HG03520 (cell line): ENCODE measurements around the gene PILRA.
A peak's percentile ranks its signal among the peaks of the same experiment; 100 is the strongest.
"Not testable (repeated sequence)": the region's sequence is repeated elsewhere in the genome, so short reads cannot be mapped to it uniquely, and the experiment has no call there.

Experiments
- ATAC-seq: cut with Tn5 transposase; IDR thresholded peaks from one replicate; pipeline ENCODE4 v1.9.1; 2021; ENCODE audit warnings: mild to moderate bottlenecking, moderate library complexity; ENCODE audit not compliant: unreplicated experiment

Gene PILRA

DNA sequence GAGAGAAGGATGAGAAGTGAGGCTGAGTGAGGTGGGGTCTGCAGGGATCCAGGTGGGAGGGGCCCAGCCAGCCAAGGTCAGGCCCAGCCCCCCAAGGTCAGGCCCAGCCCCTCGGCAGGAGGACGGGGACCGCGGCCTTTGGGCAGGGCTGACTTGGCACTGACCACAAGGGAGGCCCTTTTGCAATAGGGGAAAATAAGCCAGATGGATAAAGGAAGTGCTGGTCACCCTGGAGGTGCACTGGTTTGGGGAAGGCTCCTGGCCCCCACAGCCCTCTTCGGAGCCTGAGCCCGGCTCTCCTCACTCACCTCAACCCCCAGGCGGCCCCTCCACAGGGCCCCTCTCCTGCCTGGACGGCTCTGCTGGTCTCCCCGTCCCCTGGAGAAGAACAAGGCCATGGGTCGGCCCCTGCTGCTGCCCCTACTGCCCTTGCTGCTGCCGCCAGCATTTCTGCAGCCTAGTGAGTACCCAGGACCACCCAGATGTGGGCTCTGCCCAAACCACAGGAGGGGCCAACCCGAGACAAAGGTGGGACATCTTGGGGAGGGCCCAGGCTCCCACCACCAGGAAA, at the start of gene PILRA:
Gene PILRA, plus strand, starts transcription at position 227 of the 571 bp plus-strand sequence. Its CDS starts 170 bp downstream, at position 397.
- ATAC-seq, result no peak

DNA sequence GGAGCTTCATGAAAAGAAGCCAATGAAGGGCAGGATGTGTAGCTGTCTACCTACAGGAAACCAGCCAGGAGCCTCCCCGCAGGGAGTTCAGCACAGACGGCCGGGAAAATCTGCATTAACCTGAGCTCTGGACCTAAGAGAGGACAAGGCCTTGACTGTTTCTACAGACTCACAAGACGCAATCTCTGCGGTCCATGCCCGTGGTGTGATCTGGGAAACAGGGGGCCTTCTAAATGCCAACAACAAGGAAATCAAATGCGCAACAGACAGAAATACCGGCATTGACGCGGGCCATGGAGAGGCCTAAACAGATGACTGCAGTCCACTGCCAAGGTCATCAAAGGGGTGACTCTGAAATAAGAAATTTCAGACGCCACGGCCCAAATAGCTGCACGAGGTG, 49.1 kb upstream of the PILRA start:
- not testable (repeated sequence) for ATAC-seq

DNA sequence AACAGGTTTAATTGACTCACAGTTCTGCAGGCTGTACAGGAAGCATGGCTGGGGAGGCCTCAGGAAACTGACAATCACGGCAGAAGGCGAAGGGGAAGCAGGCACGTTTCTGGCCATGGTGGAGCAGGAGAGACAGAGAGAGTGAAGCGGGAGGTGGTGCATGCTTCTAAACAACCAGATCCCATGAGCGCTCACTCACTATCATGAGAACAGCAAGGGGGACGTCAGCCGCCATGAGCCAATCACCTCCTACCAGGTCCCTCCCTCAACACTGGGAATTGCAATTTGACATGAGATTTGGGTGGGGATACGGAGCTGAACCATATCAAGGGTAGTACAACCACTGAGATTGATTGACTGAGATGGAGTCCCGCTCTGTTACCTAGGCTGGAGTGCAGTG, 47.6 kb upstream of the PILRA start:
- not testable (repeated sequence) for ATAC-seq

DNA sequence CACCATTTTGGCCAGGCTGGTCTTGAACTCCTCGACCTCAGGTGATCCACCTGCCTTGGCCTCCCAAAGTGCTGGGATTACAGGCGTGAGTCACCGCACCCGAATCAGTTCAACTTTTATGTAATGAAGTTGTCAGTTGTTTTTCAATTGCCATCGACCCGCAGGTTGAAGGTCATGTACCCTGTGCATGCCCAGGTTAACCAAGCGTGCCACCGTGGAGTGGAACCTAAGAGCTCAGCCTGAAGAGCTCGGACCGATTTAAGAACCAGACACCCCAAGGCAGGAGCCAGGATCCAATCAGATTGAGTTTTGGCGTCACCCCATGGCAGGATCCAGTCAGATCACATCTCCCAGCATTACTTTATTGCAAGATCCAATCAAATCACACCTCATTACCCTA, 46.4 kb upstream of the PILRA start:
- not testable (repeated sequence) for ATAC-seq

DNA sequence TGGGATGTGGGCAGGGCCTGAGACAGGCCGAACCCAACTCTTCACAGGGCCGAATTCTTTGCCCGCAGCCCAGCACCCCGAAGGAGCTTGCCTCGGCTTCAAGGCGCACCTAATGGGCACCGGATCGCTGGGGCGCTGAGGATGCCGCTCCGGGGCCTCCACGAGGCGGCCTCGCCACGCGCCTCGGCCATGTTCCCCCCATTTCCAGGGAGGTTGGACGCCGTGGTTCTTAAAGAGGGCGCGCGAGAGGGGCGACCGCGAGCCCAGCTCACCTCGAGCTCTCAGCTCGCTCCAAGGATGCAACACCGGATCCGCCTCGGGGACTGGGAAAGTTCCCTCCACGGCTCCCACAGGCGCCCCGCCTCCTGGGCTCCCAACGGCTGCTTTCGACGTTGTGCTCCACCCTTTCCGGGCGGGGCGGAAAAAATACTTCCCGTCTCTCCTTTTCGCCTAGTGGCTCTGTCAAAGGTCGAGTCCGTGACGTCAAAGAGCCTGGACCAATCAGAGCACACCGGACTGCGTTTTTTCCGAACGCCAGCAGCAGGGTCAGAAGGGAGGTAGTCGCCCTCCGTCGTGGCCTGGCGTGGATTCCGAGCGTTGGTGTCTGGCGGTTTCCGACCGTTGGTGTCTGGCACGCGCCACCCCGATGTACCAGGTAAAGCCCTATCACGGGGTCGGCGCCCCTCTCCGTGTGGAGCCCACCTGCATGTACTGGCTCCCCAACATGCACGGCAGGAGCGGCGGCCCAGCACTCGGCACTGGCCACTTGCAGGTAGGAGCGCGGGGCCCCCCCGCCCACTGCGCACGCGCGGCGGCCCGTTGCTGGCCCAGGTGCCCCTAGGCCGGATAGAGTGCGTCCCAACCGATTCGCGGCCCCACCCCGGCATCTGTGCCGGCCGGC, 37.5 kb upstream of the PILRA start:
- ATAC-seq, result peak; percentile 93

DNA sequence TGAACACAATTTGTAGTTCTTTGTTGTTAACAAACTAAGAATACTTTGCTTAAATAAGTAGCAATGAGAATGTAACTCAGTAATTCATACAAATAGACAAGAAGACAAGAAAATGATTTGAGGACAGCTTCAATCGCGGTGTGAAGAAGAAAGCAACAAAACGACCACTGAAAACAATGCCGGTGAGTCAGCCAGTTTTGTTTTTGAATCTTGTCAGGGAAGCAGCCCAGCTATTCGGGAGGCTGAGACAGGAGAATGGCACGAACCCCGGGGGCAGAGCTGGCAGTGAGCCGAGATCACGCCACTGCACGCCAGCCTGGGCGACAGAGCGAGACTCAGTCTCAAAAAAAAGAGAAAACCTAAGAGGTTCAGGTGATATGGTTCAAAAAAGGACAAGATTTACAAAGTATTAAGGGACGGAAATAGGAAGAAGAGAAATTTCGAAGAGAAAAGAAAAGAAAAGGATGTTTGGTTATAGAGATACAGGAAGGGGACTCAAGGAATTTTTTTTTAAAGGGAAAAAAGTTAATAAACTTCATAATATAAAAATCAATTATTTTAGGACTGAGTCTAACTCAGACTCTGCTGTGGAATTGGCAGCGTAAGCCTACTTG, 35.1 kb upstream of the PILRA start:
- not testable (repeated sequence) for ATAC-seq

DNA sequence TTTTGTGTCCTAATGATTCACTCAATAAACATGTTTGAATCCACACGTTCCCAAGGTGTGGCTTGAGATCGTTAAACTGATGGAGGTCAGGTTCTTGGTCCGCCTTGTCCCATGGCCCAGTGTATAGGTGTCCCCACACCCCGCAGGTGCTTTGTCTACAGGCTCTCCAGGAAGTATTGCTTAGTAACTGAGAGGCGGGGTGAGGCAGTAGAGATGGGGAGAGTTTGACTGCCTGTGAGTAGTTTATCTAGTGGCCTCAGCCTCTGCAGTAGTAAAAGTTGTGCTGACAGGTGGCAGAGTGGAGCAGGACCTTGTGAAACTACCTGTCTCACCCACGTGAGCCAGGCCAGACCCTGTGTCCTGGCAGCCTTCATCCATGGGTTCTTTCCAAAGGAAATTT, 32.0 kb upstream of the PILRA start:
- not testable (repeated sequence) for ATAC-seq

DNA sequence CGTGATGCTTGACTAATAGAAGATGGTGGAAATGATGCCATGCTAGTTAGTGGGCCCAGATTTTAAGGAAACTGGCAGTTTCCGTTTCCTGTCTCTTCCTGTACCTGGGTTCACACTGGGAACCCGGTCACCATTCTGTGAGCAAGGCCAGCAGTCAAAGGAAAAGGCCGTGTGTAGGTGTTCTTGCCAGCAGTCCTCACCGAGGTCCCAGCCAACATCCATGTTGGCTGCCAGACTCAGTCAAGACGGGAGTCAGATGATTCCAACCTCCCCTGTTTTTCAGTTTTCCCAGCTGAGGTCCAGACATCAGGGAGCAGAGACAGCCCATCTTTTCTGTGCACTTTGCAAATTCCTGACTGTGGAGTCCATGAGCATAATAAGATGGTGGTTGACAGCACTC, 30.5 kb upstream of the PILRA start:
- no peak for ATAC-seq

DNA sequence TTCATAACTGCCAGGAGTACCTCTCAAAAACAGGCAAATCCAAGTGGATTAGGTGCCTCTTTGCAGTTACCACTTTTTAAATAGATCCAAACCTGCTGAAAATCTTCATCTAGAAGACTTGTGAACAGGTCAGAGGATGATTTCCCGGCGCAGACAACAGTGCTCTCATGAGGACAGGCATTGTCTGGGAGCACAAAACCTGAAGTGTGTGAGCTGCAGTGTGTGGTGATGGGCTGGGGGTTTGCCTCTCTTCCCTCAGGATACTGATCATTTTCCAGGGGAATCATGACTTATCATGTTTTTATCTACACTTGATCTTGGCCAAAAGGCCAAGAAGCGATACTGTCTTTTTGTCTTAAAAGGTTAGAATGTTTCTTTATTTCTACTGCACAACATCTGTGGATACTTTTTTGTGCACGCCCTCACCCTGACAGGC, 29.1 kb upstream of the PILRA start:
- not testable (repeated sequence) for ATAC-seq

DNA sequence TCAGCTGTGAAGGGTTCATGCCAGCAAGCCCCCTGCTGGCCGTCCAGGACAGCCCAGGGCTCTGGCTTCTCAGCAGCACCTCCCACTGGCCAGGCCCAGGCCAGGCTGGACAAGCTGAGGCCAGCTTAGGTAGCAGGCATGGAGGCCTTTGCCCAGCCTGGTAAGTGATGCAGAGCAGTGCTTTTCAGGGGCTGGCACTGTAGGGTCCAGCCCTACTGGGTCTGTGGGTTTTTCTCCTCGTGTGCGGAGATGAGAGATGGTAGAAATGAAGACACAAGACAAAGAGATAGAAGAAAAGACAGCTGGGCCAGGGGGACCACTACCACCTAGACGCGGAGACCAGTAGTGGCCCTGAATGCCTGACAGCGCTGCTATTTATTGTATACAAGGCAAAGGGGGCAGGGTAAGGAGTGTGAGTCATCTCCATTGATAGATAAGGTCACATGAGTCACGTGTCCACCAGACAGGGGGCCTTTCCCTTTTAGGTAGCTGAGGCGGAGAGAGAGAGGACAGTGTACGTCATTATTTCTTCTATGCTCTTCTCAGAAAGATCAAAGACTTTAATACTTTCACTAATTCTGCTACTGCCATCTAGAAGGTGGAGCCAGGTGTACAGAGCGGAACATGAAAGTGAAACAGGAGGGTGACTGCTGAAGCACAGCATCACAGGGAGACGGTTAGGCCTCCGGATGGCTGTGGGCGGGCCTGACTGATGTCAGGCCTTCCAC, 28.6 kb upstream of the PILRA start:
- ATAC-seq, result peak; percentile 74

DNA sequence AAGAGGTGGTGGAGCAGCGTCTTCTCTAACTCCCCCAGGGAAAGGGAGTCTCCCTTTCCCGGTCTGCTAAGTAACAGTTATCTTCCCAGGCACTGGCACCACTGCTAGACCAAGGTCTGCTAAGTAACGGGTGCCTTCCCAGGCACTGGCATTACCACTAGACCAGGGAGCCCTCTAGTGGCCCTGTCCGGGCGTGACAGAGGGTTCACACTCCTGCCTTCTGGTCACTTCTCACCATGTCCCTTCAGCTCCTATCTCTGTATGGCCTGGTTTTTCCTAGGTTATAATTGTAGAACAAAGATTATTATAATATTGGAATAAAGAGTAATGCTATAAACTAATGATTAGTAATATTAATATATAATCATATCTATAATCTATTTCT, 28.0 kb upstream of the PILRA start:
- ATAC-seq, result peak; percentile 28

DNA sequence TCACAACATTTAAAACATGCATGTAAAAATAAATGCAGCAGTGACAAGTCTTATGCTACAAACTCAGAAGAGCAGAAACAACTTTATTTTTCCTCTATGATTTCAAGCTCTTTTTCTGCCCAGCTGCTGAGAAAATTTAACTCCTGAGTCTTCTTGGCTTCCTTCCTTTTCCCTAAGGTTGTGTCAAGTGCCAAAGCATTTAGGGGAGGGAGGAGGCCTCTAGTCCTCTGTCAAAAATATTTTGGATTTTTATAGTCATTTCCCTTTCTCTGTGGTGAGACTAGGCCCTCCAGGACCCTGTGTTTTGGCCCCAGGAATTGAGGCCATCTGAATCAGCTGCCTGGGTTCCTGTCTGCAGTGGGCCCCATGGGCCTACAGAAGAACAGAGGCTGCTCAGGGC, 26.4 kb upstream of the PILRA start:
- no peak for ATAC-seq

DNA sequence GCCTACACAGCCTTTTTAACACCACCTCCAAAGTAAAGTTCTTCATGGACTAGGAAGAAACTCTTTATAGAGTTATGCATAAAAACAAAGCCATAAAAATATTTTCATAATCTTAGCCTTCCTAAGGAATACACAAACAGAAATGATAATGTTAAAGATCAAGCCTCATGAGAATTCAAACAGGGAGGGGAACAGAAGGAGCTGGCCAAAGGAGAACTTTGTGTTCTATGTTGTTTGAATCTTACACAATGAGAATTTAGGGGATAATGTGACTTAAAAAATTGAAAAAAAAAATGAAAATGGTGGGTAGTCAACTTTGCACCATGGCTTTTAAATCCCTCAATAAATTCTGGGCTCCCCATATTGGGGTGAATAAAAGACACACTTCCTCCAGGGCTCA, 24.5 kb upstream of the PILRA start:
- no peak for ATAC-seq

DNA sequence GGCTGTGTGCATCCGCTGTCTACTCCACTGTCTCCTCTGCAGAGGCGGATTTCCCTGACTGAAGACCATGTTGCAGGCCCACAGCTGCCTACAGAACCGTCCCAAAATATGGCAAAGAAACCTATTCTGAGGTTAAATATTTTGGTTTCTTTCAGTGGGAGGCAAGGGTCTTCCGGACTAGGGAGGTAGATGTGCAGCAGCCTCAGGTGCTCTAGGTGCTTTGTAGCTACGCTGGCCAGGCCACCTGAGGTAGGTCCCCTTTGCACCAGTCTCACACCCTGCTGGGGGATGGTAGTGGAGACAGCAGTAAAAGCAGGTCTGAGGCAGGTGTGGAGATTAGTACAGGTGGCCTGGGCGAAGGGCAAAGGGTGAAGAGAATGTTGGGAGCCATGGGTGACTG, 23.5 kb upstream of the PILRA start:
- ATAC-seq, result no peak

DNA sequence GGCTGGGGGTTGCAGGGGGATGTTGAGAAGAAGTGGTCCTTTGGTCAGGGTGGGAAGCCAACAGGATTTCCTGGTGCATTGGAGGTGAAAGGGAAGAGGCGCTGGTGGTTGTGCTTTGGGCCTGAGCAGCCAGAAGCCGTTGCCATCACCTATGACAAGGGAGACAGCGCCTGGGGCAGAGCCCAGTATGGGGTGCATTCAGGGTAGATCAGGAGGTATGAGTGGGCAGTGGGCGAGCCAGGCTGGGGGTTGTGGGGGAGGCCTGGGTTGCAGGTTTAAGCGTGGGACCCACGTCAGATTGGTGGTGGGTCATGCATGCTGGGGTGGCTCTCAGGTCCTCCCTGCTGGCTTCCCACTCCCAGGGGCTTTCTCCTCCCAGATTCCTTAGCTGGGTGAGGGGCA, 21.6 kb upstream of the PILRA start:
- no peak for ATAC-seq

DNA sequence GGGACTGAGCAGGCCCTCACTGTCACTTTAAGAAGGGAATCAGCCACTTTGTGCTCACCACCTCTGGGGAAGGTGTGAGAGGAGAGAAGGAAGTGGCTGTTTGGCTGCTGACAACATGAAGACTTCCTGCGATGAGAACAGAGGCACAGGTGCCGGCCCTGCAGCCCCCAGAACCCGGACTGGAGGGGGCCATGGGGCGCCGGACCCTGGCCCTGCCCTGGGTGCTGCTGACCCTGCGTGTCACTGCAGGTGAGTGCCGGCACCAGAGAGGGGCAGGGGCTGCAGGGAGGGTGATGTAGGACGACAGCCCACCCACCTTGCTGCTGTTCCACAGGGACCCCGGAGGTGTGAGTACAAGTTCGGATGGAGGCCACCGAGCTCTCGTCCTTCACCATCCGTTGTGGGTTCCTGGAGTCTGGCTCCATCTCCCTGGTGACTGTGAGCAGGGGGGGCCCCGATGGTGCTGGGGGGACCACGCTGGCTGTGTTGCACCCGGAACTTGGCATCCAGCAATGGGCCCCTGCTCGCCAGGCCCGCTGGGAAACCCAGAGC, 21.0 kb upstream of the PILRA start:
- not testable (repeated sequence) for ATAC-seq

DNA sequence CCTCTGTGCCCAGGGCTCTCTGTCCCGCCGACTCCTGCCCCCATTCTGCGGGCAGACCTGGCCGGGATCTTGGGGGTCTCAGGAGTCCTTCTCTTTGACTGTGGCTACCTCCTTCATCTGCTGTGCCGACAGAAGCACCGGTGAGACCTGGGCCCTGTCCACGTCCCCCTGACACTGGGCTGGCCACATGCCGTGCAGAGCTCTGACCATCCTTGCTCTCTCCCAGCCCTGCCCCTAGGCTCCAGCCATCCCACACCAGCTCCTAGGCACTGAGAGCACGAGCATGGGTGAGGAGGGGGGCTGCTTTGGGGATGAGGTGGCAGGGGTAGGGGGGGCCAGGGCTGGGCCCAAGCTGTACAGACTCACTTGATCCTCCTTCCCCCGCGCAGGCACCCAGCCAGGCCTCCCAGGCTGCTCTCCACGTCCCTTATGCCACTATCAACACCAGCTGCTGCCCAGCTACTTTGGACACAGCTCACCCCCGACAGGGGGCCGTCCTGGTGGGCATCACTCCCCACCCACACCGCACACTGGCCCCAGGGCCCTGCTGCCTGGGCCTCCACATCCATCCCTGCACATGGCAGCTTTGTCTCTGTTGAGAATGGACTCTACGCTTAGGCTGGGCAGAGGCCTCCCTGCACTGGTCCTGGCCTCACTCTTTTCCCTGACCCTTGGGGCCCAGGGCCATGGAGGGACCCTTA, 20.2 kb upstream of the PILRA start:
- no peak for ATAC-seq

DNA sequence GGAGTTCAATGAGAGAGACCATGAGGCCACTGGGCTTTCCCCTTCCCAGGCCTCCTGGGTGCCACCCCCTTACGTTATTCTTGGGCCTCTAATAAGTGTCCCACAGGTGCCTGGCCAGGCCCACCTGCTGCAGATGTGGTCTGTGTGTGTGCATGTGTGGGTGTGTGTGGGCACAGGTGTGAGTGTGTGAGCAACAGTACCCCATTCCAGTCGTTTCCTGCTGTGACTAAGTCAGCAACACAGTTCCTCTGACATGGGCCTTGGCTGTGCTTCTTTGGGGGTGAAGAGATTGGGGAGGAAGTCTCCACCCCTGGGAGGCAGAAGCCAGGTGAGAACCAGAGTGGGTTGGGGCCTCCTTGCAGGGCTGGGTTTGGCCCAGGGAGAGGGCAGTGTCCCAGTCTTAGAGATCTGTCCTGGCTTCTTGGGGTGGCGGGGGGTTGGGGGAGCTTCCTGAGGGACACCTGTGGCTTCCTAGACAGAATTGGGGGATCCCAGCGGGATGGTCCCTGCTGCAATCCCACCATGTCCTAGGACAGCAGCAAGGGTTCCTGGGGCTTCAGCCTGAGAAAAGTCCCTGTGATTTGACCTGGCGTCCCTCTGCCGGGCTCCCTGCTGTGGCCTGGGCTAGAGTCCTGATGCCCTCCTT, 19.5 kb upstream of the PILRA start:
- ATAC-seq, result no peak

DNA sequence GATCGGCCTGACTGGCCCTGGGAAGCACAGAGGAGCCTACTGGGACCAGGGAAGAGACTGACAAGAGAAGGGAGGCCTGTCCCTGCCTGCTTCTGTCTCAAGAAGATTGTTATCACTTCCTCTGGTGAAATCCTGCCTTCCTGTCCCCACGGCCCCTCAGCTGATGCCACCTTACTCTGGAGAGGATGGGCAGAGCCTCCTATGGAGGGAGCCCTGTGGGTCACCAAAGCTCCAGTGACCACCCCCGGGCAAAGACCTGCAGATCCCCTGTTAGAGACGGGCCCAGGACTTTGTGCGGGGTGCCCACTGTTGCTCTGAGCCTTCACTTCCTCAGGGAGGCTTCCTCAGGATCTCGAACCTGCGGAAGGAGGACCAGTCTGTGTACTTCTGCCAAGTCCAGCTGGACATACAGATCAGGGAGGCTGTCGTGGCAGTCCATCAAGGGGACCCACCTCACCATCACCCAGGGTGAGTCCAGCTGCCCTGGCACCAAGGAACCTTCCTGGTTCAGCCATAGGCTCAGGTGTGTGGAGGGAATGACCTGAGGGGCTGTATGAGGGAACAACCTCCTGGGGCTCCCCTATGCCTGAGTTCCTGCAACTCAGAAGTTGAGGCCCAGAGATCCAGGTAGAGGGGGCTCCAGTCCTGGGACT, 16.7 kb upstream of the PILRA start:
- no peak for ATAC-seq
